ENCODE results near the gene UNC13D. TPM values are rescaled to one million over a fixed set of nuclear protein-coding genes. Genes with fewer than 3 reads are reported as not detected.
A peak's percentile ranks its signal among the peaks of the same experiment; 100 is the strongest.
"Not testable (repeated sequence)": the region's sequence is repeated elsewhere in the genome, so short reads cannot be mapped to it uniquely, and the experiment has no call there.

Gene UNC13D
- total and polyA plus RNA-seq, 4 experiments from 2014 or later, result 39.6 to 171 (median 120) TPM

- H3K9me3 ChIP-seq (ENCODE audit: control insufficient read depth in 1 of 2, low read length in 2 of 2), result no peaks in the 10 kb centered on the region
- Mint-ChIP-seq H3K27ac (peak overlapping the region in 4 of 7 donors; percentile 9 to 78 (median 28)), H3K4me1 (peaks cover 16 to 41% (median 30%) of the 10 kb centered on the region in 4 donors), H3K9me3 (no peaks in the 10 kb centered on the region), H3K4me3 (no peak overlapping the region), H3K36me3 (peaks cover 0 to 2% of the 10 kb centered on the region in 2 donors), H3K27me3 (no peaks in the 10 kb centered on the region)
- DNase-seq, result no peak
- ChIA-PET CTCF (ENCODE audit: partially characterized antibody) (interaction anchor here (14.1 kb wide), 1 partner anchor 11 kb away, joined by 266 read pairs; the partner anchor contains the start of gene WBP2), POLR2A (ENCODE audit: partially characterized antibody) (interaction anchor here (1.1 to 16.3 kb wide), 3 partner anchors 15 to 95 kb away, joined by 3 to 563 read pairs (median 5); partner anchors contain the start of genes TRIM65, UNC13D and WBP2)
- intact Hi-C loops (cut with micrococcal nuclease), result no loop called here
- H3K36me3 ChIP-seq (ENCODE audit: insufficient read depth, low read length), result no peaks in the 10 kb centered on the region
- H3K4me1 ChIP-seq (ENCODE audit: insufficient read depth, low read length), result peaks cover 30% of the 10 kb centered on the region
- no peak overlapping the region for H3K4me3 ChIP-seq (ENCODE audit: low read length in 2 of 2)
- H3K27me3 ChIP-seq (ENCODE audit: insufficient read depth, low read length), result no peaks in the 10 kb centered on the region
- H3K27ac ChIP-seq (ENCODE audit: low read depth, low read length), result no peak overlapping the region
These were observed 25.3 kb upstream of the UNC13D start for GRCh38 chr17:75869282-75870141.

- intact Hi-C loops (cut with micrococcal nuclease); DNase-seq; H3K36me3 Mint-ChIP-seq; H3K36me3 ChIP-seq (ENCODE audit: insufficient read depth, low read length); H3K9me3 ChIP-seq (ENCODE audit: control insufficient read depth in 1 of 2, low read length in 2 of 2); H3K4me3 ChIP-seq (ENCODE audit: low read length in 2 of 2); H3K27ac ChIP-seq (ENCODE audit: low read depth, low read length); H3K27me3 ChIP-seq (ENCODE audit: insufficient read depth, low read length); H3K4me3 Mint-ChIP-seq; H3K9me3 Mint-ChIP-seq; H3K27me3 Mint-ChIP-seq: not testable (repeated sequence)
- ChIA-PET CTCF (ENCODE audit: partially characterized antibody) (interaction anchor here (0.6 kb wide), 1 partner anchor 79 kb away, joined by 3 read pairs; no protein-coding TSS in a partner anchor), POLR2A (ENCODE audit: partially characterized antibody) (interaction anchor here (1.0 to 16.3 kb wide), 3 partner anchors 9 to 28 kb away, joined by 3 to 563 read pairs (median 5); partner anchors contain the start of genes TRIM65, UNC13D and WBP2)
- peaks cover 21 to 44% (median 36%) of the 10 kb centered on the region in 4 donors for H3K4me1 Mint-ChIP-seq
- peaks cover 35% of the 10 kb centered on the region for H3K4me1 ChIP-seq (ENCODE audit: insufficient read depth, low read length)
- H3K27ac Mint-ChIP-seq, result peak overlapping the region in 4 of 7 donors; percentile 9 to 78 (median 24)
These were observed 24.6 kb upstream of the UNC13D start for GRCh38 chr17:75868730-75869281.

- peak overlapping the region in 2 of 8 donors; percentile 41 to 46 for H3K4me3 Mint-ChIP-seq
- POLR2A ChIA-PET (ENCODE audit: partially characterized antibody), result interaction anchor here (0.7 to 23.4 kb wide), 7 partner anchors 10 to 90 kb away, joined by 3 to 563 read pairs (median 10); partner anchors contain the start of genes TRIM47, TRIM65, UNK and WBP2
- DNase-seq; H3K27me3 ChIP-seq (ENCODE audit: insufficient read depth, low read length); H3K27ac ChIP-seq (ENCODE audit: low read depth, low read length); H3K9me3 ChIP-seq (ENCODE audit: control insufficient read depth in 1 of 2, low read length in 2 of 2); H3K27me3 Mint-ChIP-seq; H3K9me3 Mint-ChIP-seq; intact Hi-C loops (cut with micrococcal nuclease); H3K36me3 ChIP-seq (ENCODE audit: insufficient read depth, low read length); H3K36me3 Mint-ChIP-seq; H3K4me3 ChIP-seq (ENCODE audit: low read length in 2 of 2): not testable (repeated sequence)
- H3K4me1 Mint-ChIP-seq, result peaks cover 15 to 35% (median 26%) of the 10 kb centered on the region in 4 donors
- H3K4me1 ChIP-seq (ENCODE audit: insufficient read depth, low read length), result peaks cover 23% of the 10 kb centered on the region
- CTCF ChIA-PET (ENCODE audit: partially characterized antibody), result interaction anchor here (0.9 to 14.6 kb wide), 5 partner anchors 10 to 112 kb away, joined by 3 to 266 read pairs (median 3); partner anchors contain the start of genes TRIM47 and WBP2
- peak overlapping the region; percentile 63 to 94 (median 85) for H3K27ac Mint-ChIP-seq
These were observed 21.4 kb upstream of the UNC13D start for GRCh38 chr17:75865404-75866188.

GRCh38 chr17:75864887-75865286 lies 20.7 kb upstream of the UNC13D start:
- peaks cover 23% of the 10 kb centered on the region for H3K4me1 ChIP-seq (ENCODE audit: insufficient read depth, low read length)
- CTCF ChIA-PET (ENCODE audit: partially characterized antibody), result interaction anchor here (0.7 to 14.6 kb wide), 6 partner anchors 9 to 116 kb away, joined by 3 to 266 read pairs (median 3); partner anchors contain the start of genes TRIM47 and WBP2
- H3K27me3 ChIP-seq (ENCODE audit: insufficient read depth, low read length); H3K9me3 ChIP-seq (ENCODE audit: control insufficient read depth in 1 of 2, low read length in 2 of 2); H3K36me3 ChIP-seq (ENCODE audit: insufficient read depth, low read length); H3K36me3 Mint-ChIP-seq; H3K4me3 ChIP-seq (ENCODE audit: low read length in 2 of 2); H3K27me3 Mint-ChIP-seq; H3K9me3 Mint-ChIP-seq; intact Hi-C loops (cut with micrococcal nuclease): not testable (repeated sequence)
- Mint-ChIP-seq H3K27ac (peak overlapping the region; percentile 90 to 94 (median 93)), H3K4me3 (peak overlapping the region in 6 of 8 donors; percentile 58 to 84 (median 68)), H3K4me1 (peaks cover 15 to 34% (median 25%) of the 10 kb centered on the region in 4 donors)
- H3K27ac ChIP-seq (ENCODE audit: low read depth, low read length), result peak overlapping the region; percentile 60
- POLR2A ChIA-PET (ENCODE audit: partially characterized antibody), result interaction anchor here (0.7 to 23.4 kb wide), 10 partner anchors 10 to 115 kb away, joined by 3 to 563 read pairs (median 7); partner anchors contain the start of genes FBF1, TRIM47, TRIM65 and UNK
- DNase-seq, result peak in 3 of 5 donors; percentile 32 to 81 (median 37)

GRCh38 chr17:75864448-75864871 lies 20.3 kb upstream of the UNC13D start:
- Histone ChIP-seq H3K4me3 (ENCODE audit: low read length in 2 of 2) (no peak overlapping the region), H3K9me3 (ENCODE audit: control insufficient read depth in 1 of 2, low read length in 2 of 2) (no peaks in the 10 kb centered on the region), H3K36me3 (ENCODE audit: insufficient read depth, low read length) (no peaks in the 10 kb centered on the region), H3K27me3 (ENCODE audit: insufficient read depth, low read length) (no peaks in the 10 kb centered on the region), H3K27ac (ENCODE audit: low read depth, low read length) (peak overlapping the region; percentile 60), H3K4me1 (ENCODE audit: insufficient read depth, low read length) (peaks cover 23% of the 10 kb centered on the region)
- peak overlapping the region in 7 of 8 donors; percentile 54 to 84 (median 67) for H3K4me3 Mint-ChIP-seq
- POLR2A ChIA-PET (ENCODE audit: partially characterized antibody), result interaction anchor here (0.7 to 23.4 kb wide), 10 partner anchors 9 to 115 kb away, joined by 3 to 563 read pairs (median 7); partner anchors contain the start of genes FBF1, TRIM47, TRIM65 and UNK
- no peaks in the 10 kb centered on the region for H3K9me3 Mint-ChIP-seq
- DNase-seq, result peak; percentile 44 to 82 (median 50)
- CTCF ChIA-PET (ENCODE audit: partially characterized antibody), result interaction anchor here (0.7 to 14.6 kb wide), 7 partner anchors 9 to 115 kb away, joined by 3 to 266 read pairs (median 3); partner anchors contain the start of genes TRIM47, TRIM65 and WBP2
- no peaks in the 10 kb centered on the region for H3K27me3 Mint-ChIP-seq
- H3K27ac Mint-ChIP-seq, result peak overlapping the region; percentile 90 to 94 (median 93)
- H3K4me1 Mint-ChIP-seq, result peaks cover 15 to 34% (median 25%) of the 10 kb centered on the region in 4 donors
- intact Hi-C loops (cut with micrococcal nuclease), result no loop called here
- H3K36me3 Mint-ChIP-seq, result no peaks in the 10 kb centered on the region

- Histone ChIP-seq H3K4me1 (ENCODE audit: insufficient read depth, low read length) (peaks cover 33% of the 10 kb centered on the region), H3K9me3 (ENCODE audit: control insufficient read depth in 1 of 2, low read length in 2 of 2) (no peaks in the 10 kb centered on the region), H3K27ac (ENCODE audit: low read depth, low read length) (no peak overlapping the region), H3K4me3 (ENCODE audit: low read length in 2 of 2) (no peak overlapping the region), H3K36me3 (ENCODE audit: insufficient read depth, low read length) (no peaks in the 10 kb centered on the region), H3K27me3 (ENCODE audit: insufficient read depth, low read length) (no peaks in the 10 kb centered on the region)
- DNase-seq, result no peak
- no peaks in the 10 kb centered on the region for H3K36me3 Mint-ChIP-seq
- H3K27ac Mint-ChIP-seq, result peak overlapping the region in 4 of 7 donors; percentile 56 to 93 (median 60)
- ChIA-PET CTCF (ENCODE audit: partially characterized antibody) (interaction anchor here (1.0 to 14.6 kb wide), 13 partner anchors 10 to 573 kb away, joined by 3 to 266 read pairs (median 5); partner anchors contain the start of genes GALK1, MRPL38, SLC25A19 and TRIM47), POLR2A (ENCODE audit: partially characterized antibody) (interaction anchor here (1.0 to 23.4 kb wide), 7 partner anchors 14 to 97 kb away, joined by 3 to 563 read pairs (median 6); partner anchors contain the start of genes GALK1, TRIM47, TRIM65 and UNC13D)
- H3K9me3 Mint-ChIP-seq, result no peaks in the 10 kb centered on the region
- H3K4me3 Mint-ChIP-seq, result no peak overlapping the region
- H3K4me1 Mint-ChIP-seq, result peaks cover 22 to 47% (median 32%) of the 10 kb centered on the region in 4 donors
- intact Hi-C loops (cut with micrococcal nuclease), result no loop called here
- no peaks in the 10 kb centered on the region for H3K27me3 Mint-ChIP-seq
These were observed 17.7 kb upstream of the UNC13D start for GRCh38 chr17:75861927-75862317.
